Stimulated activated CD8-positive, alpha-beta memory T cell treated with anti-CD3 and anti-CD28 coated beads, Interleukin-7, amount 100 ng/mL, for 1 hour (primary cell): ENCODE measurements around the gene TNIK.

Experiments
- DNase-seq, 2 donors: peaks; one replicate each; pipeline ENCODE4 v3.0.0-alpha.2; 2020; ENCODE audit warnings: low read depth in 2 of 2

The TNIK gene

GRCh38 chr3:171340434-171340833, 119.8 kb downstream of the TNIK start:
- no peak for DNase-seq

- DNase-seq = no peak
Measured at GRCh38 chr3:171339598-171339997, 120.6 kb downstream of the TNIK start.

- DNase-seq = no peak
Measured at GRCh38 chr3:171336406-171336805, 123.8 kb downstream of the TNIK start.

- DNase-seq = no peak
Measured at GRCh38 chr3:171335559-171335958, 124.6 kb downstream of the TNIK start.

- DNase-seq = no peak
Measured at GRCh38 chr3:171334465-171334811, 125.8 kb downstream of the TNIK start.

- DNase-seq = no peak
Measured at GRCh38 chr3:171333784-171334464, 126.3 kb downstream of the TNIK start.

GRCh38 chr3:171330938-171331337, 129.3 kb downstream of the TNIK start:
- DNase-seq = no peak

GRCh38 chr3:171329746-171330145, 130.5 kb downstream of the TNIK start:
- DNase-seq = no peak

- no peak for DNase-seq
Measured at GRCh38 chr3:171328419-171329082, 131.7 kb downstream of the TNIK start.

GRCh38 chr3:171327441-171328174, 132.6 kb downstream of the TNIK start:
- no peak for DNase-seq

- DNase-seq = no peak
Measured at GRCh38 chr3:171326717-171327440, 133.3 kb downstream of the TNIK start.

- DNase-seq = no peak
Measured at GRCh38 chr3:171323938-171324536, 136.2 kb downstream of the TNIK start.

- no peak for DNase-seq
Measured at GRCh38 chr3:171321559-171322360, 138.4 kb downstream of the TNIK start.

- no peak for DNase-seq
Measured at GRCh38 chr3:171320750-171321558, 139.3 kb downstream of the TNIK start.

GRCh38 chr3:171317171-171317570, 143.0 kb downstream of the TNIK start:
- DNase-seq = no peak

GRCh38 chr3:171315919-171316318, 144.3 kb downstream of the TNIK start:
- DNase-seq = no peak

GRCh38 chr3:171315101-171315500, 145.1 kb downstream of the TNIK start:
- no peak for DNase-seq

GRCh38 chr3:171314341-171314740, 145.9 kb downstream of the TNIK start:
- DNase-seq = no peak

GRCh38 chr3:171313702-171314101, 146.5 kb downstream of the TNIK start:
- DNase-seq = no peak

- DNase-seq = no peak
Measured at GRCh38 chr3:171312741-171313140, 147.5 kb downstream of the TNIK start.
